Prostate gland (tissue), 2 donors: ENCODE measurements around the gene PIK3CA. TPM values are rescaled to one million over a fixed set of nuclear protein-coding genes. Genes with fewer than 3 reads are reported as not detected.

Experiments
- DNase-seq: peaks from one replicate; pipeline ENCODE4 v3.0.0-alpha.2; 2019; ENCODE audit warnings: low spot score
- H3K27ac ChIP-seq, 2 donors: fragments of 200-600 bp; sonication (generic); 2 replicates each; pipeline ENCODE4 v1.5.1; 2017 to 2019
- H3K27me3 ChIP-seq: fragments of 200-600 bp; sonication (generic); replicated peaks from 2 replicates; pipeline ENCODE4 v1.5.1; 2019; ENCODE audit not compliant: insufficient read depth
- H3K36me3 ChIP-seq, 2 donors: fragments of 200-600 bp; sonication (generic); 1 replicate in 1 of 2; 2 replicates in 1 of 2; pipeline versions ENCODE4 v1.5.1 to v1.8.1; 2017 to 2019
- H3K4me1 ChIP-seq: fragments of 200-600 bp; sonication (generic); replicated peaks from 2 replicates; pipeline ENCODE4 v1.5.1; 2019
- H3K4me3 ChIP-seq, 2 donors: fragments of 200-600 bp; sonication (generic); 2 replicates each; pipeline ENCODE4 v1.5.1; 2017 to 2019
- H3K9me3 ChIP-seq: fragments of 200-600 bp; sonication (generic); 2 replicates; pipeline ENCODE4 v1.5.1; 2017
- POLR2A ChIP-seq: fragments of 450-650 bp; IDR thresholded peaks from one replicate; pipeline ENCODE4 v1.6.1; 2016; ENCODE audit warnings: antibody characterized with exemption, mild to moderate bottlenecking
- POLR2AphosphoS5 ChIP-seq: sonication (generic); formaldehyde crosslinking; IDR thresholded peaks from one replicate; pipeline ENCODE4 v1.6.1; 2017; ENCODE audit warnings: antibody characterized with exemption
- WGBS: methylation state at CpG from one replicate; pipeline ENCODE4 v1.1.5; 2018; 5-methylcytosine and 5-hydroxymethylcytosine counted together
- intact Hi-C: fragments of 100-400 bp; cut with DNase I; formaldehyde crosslinking; loops from one replicate; pipeline ENCODE4 v1.14.2; 2022
- total RNA-seq, 2 donors: library from RNA; depleted of rRNA; stranded (reverse); fragments of >200 nt; gene quantifications; one replicate each; pipeline ENCODE4 v1.1.0, GENCODE V29; 2016
- TF ChIP-seq, protein P1 (sequence below), 4 experiments: fragments of 200-600 bp in 2 of 4; fragments of 450-650 bp in 2 of 4; sonication (generic) in 2 of 4; IDR thresholded peaks; 1 replicate in 3 of 4; 2 replicates in 1 of 4; pipeline ENCODE4 v1.5.1; 2016 to 2019; ENCODE audit warnings: antibody characterized with exemption in 4 of 4, mild to moderate bottlenecking in 2 of 4, moderate library complexity in 2 of 4

PIK3CA gene
- total RNA-seq, 2 donors from 2014 or later = 10.2 to 21.9 TPM

DNA sequence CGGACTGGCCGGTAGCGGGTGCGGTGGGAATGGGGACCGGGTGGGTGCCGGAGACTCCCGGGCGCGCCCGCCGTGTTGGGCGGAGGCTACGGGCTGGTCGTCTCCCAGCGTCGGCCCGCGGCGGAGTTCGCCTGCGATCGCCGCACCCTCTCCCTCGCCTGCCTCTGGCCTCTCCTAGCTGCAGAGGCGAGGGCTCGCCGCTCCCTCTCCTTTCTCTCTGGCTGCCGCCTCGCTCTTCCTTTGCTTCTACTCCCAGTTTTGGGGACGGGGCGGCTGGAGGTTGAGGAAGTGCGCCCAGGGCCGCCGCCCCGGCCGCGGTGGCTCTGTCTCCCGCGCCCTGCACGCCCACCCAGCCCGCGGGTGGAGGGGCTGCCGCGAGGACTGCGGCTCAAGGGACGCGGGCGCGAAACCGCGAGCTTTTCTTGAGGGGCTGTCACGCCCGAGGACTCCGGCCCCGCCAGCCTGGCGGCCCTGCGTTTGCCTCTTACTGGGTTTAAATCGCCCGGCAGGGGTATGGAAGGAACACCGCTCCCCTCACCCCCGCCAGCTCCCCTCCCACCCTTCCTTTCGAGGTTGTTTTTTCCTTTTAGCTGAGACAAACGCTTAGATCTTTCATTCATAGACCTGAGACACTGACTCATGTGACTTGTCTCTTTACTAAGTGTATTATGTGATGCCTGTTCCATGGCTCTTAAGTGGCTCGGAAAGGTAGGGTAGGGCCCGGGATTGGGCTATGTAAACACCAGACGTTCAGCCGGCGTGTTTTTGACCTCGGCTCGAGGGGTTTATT lies 654 bp downstream of the PIK3CA start:
- Histone ChIP-seq H3K4me3 (peak overlapping the region; percentile 92 to 98), H3K27ac (peak overlapping the region; percentile 99), H3K27me3 (no peaks in the 10 kb centered on the region), H3K36me3 (no peaks in the 10 kb centered on the region), H3K4me1 (no peaks in the 10 kb centered on the region), H3K9me3 (no peaks in the 10 kb centered on the region)
- DNase-seq = peak; percentile 17
- under 1% methylated on average over 70 of the region's 70 CpGs for WGBS
- intact Hi-C loops = loop anchor here (5.0 kb wide), 3 partner anchors 33 to 132 kb away; no protein-coding TSS in a partner anchor
- TF ChIP-seq POLR2A (no peak), POLR2AphosphoS5 (no peak)
- TF ChIP-seq, protein P1, sequence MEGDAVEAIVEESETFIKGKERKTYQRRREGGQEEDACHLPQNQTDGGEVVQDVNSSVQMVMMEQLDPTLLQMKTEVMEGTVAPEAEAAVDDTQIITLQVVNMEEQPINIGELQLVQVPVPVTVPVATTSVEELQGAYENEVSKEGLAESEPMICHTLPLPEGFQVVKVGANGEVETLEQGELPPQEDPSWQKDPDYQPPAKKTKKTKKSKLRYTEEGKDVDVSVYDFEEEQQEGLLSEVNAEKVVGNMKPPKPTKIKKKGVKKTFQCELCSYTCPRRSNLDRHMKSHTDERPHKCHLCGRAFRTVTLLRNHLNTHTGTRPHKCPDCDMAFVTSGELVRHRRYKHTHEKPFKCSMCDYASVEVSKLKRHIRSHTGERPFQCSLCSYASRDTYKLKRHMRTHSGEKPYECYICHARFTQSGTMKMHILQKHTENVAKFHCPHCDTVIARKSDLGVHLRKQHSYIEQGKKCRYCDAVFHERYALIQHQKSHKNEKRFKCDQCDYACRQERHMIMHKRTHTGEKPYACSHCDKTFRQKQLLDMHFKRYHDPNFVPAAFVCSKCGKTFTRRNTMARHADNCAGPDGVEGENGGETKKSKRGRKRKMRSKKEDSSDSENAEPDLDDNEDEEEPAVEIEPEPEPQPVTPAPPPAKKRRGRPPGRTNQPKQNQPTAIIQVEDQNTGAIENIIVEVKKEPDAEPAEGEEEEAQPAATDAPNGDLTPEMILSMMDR (IDR thresholded peaks at IDR 0.05) = no peak

DNA sequence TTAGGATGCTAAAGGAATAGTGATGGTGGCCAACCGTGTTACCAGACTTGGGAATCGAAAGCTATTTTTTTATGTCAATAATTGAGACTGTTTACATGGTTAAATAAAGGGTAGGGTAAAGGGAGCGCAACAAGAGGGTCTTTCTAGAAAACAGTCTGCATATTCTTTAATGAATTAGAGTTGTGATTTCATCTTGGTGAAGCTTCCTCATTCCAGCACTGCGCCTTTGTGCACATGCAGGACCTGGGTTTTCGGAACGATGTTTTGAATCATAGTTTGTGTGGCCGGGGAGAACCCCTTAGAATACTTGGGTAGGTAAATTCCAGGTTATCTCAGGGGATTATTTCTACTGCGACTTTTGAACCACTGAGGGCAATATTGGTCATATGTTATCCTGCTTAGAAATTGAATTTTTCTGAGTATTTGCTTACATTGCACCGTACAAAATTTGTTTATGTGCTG lies 1.3 kb downstream of the PIK3CA start:
- Histone ChIP-seq H3K27me3 (no peaks in the 10 kb centered on the region), H3K9me3 (no peaks in the 10 kb centered on the region), H3K36me3 (no peaks in the 10 kb centered on the region), H3K4me1 (no peaks in the 10 kb centered on the region), H3K27ac (peak overlapping the region; percentile 99), H3K4me3 (peak overlapping the region; percentile 92 to 98)
- TF ChIP-seq, protein P1 (IDR thresholded peaks at IDR 0.05) = no peak
- TF ChIP-seq POLR2A (no peak), POLR2AphosphoS5 (peak; percentile 21)
- intact Hi-C loops = loop anchor here (5.0 kb wide), 3 partner anchors 33 to 132 kb away; no protein-coding TSS in a partner anchor
- peak; percentile 30 for DNase-seq
- 2% methylated on average over 9 of the region's 9 CpGs for WGBS

DNA sequence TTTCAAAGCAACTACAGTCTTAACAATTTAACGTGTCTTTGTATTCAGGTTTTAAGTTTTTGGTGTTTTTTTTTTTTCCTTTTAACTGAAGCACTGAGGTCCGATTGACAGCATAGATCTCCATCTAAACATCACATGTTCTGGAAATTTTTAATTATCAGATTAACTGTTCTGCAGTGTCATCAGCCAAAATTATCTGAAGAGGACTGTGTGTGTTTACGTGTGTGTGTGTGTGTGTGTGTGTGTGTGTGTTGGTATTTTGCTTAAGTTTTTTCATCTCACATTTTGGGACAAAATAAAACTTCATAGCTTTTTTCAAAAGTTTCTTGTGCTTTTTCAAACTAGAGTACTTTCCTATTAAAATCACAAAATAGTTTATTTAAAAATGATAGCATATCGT lies 1.8 kb downstream of the PIK3CA start:
- H3K9me3 ChIP-seq = no peaks in the 10 kb centered on the region
- intact Hi-C loops = loop anchor here (5.0 kb wide), 3 partner anchors 32 to 133 kb away; no protein-coding TSS in a partner anchor
- H3K27ac ChIP-seq = peak overlapping the region; percentile 99
- H3K4me3 ChIP-seq = peak overlapping the region; percentile 92 to 98
- DNase-seq = no peak
- H3K27me3 ChIP-seq = no peaks in the 10 kb centered on the region
- H3K4me1 ChIP-seq = no peaks in the 10 kb centered on the region
- WGBS = 25% methylated on average over 4 of the region's 4 CpGs
- TF ChIP-seq POLR2AphosphoS5 = no peak
- TF ChIP-seq, protein P1 (IDR thresholded peaks at IDR 0.05) = no peak
- TF ChIP-seq POLR2A = no peak
- H3K36me3 ChIP-seq = no peaks in the 10 kb centered on the region

DNA sequence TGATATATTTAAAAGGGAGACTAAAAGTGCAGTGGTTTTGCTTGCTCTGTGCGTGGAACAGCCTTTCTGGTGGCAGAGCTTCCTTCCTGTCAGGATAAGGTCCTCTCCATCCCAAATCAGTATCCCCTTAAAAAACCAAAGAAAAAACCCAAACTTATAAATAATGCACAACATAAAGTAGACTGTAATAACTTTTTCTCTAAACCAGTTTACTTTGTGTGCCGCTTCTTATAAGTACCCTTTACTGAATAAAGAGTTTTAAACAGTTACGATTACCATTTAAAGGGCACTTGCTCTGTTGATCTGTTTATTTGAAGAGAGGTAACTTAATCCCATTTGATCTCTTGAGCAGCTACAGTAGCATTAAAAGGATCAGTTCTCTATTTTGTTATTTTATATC lies 2.5 kb downstream of the PIK3CA start:
- no peak for DNase-seq

More for the DNA sequence above, 2.5 kb downstream of the PIK3CA start:
- Histone ChIP-seq H3K4me1 (no peaks in the 10 kb centered on the region), H3K27ac (no peak overlapping the region), H3K36me3 (no peaks in the 10 kb centered on the region), H3K4me3 (no peak overlapping the region), H3K27me3 (no peaks in the 10 kb centered on the region), H3K9me3 (no peaks in the 10 kb centered on the region)
- intact Hi-C loops = no loop called here
- TF ChIP-seq, protein P1 (IDR thresholded peaks at IDR 0.05) = no peak
- TF ChIP-seq POLR2A = no peak
- TF ChIP-seq POLR2AphosphoS5 = no peak
- 60% methylated on average over 3 of the region's 3 CpGs for WGBS
